ENCODE measurements around the gene CAMK2N1.

GRCh38 chr1:20487236-20487590, 1.2 kb upstream of the CAMK2N1 start:
- no peak for TF ChIP-seq CTCF (optimal IDR thresholded peaks at IDR 0.05 in 1 of 3, IDR thresholded peaks at IDR 0.05 in 1 of 3, conservative IDR thresholded peaks at IDR 0.05 in 1 of 3; ENCODE audit: extremely low read depth in 1 of 3, insufficient read depth in 2 of 3, low read length in 3 of 3)
- TF ChIP-seq EZH2 (IDR thresholded peaks at IDR 0.05; ENCODE audit: low read length): no peak
